Smooth muscle cell (in vitro differentiated cells): ENCODE results near the gene STK17A. TPM values are rescaled to one million over a fixed set of nuclear protein-coding genes. Genes with fewer than 3 reads are reported as not detected.

Source experiments
- DNase-seq: peaks from one replicate; lab custom pipeline; 2025; ENCODE audit not compliant: unreplicated experiment; lab: John Stamatoyannopoulos, UW
- H2AFZ ChIP-seq: fragments of 200-600 bp; sonication (generic); 2 replicates; pipeline ENCODE4 v1.6.0; 2016; ENCODE audit warnings: antibody characterized with exemption, low read depth, mild to moderate bottlenecking
- H3F3A ChIP-seq: fragments of 200-600 bp; sonication (generic); 2 replicates; pipeline ENCODE4 v1.6.0; 2017; ENCODE audit warnings: antibody characterized with exemption, low read depth
- H3K27ac ChIP-seq: fragments of 200-600 bp; sonication (generic); 2 replicates; pipeline ENCODE4 v1.5.1; 2016; ENCODE audit warnings: low read depth, mild to moderate bottlenecking
- H3K27me3 ChIP-seq: fragments of 200-600 bp; sonication (generic); 2 replicates; pipeline ENCODE4 v1.6.1; 2016; ENCODE audit warnings: low read depth, mild to moderate bottlenecking
- H3K36me3 ChIP-seq: fragments of 200-600 bp; sonication (generic); 2 replicates; pipeline ENCODE4 v1.5.1; 2016; ENCODE audit warnings: low read depth
- H3K4me1 ChIP-seq: fragments of 200-600 bp; sonication (generic); 2 replicates; pipeline ENCODE4 v1.5.1; 2016; ENCODE audit warnings: low read depth
- H3K4me2 ChIP-seq: fragments of 200-600 bp; sonication (generic); 2 replicates; pipeline ENCODE4 v1.6.0; 2016; ENCODE audit warnings: mild to moderate bottlenecking
- H3K4me3 ChIP-seq: fragments of 200-600 bp; sonication (generic); 2 replicates; pipeline ENCODE4 v1.5.1; 2016; ENCODE audit warnings: mild to moderate bottlenecking
- H3K79me2 ChIP-seq: fragments of 200-600 bp; sonication (generic); 2 replicates; pipeline ENCODE4 v1.6.0; 2016; ENCODE audit warnings: low read depth, mild to moderate bottlenecking
- H3K9ac ChIP-seq: fragments of 200-600 bp; sonication (generic); 2 replicates; pipeline ENCODE4 v1.6.0; 2016; ENCODE audit warnings: low read depth
- H3K9me3 ChIP-seq: fragments of 200-600 bp; sonication (generic); replicated peaks from 2 replicates; pipeline ENCODE4 v1.5.1; 2016; ENCODE audit warnings: low read depth
- H4K20me1 ChIP-seq: fragments of 200-600 bp; sonication (generic); 2 replicates; pipeline ENCODE4 v1.6.0; 2016; ENCODE audit warnings: low read depth
- WGBS: methylation state at CpG from one replicate; pipeline ENCODE4 v1.1.7; 2016; ENCODE audit warnings: low lambda C conversion rate; 5-methylcytosine and 5-hydroxymethylcytosine counted together
- polyA plus RNA-seq: library from polyadenylated mRNA; unstranded; fragments of >200 nt; fragmentation: Nextera tagmentation; extraction: Ambion mirVana; gene quantifications from 2 replicates; pipeline ENCODE4 v1.2.1, GENCODE V29; 2016
- total RNA-seq: library from RNA; depleted of rRNA; stranded (reverse); fragments of >200 nt; gene quantifications from 2 replicates; pipeline ENCODE4 v1.2.3, GENCODE V29; 2014
- TF ChIP-seq, protein P1 (sequence below): fragments of 200-600 bp; sonication (generic); IDR thresholded peaks from 2 replicates; pipeline ENCODE4 v1.5.1; 2017; ENCODE audit warnings: borderline replicate concordance, mild to moderate bottlenecking, antibody characterized with exemption; ENCODE audit not compliant: insufficient read depth, poor library complexity, severe bottlenecking

The STK17A gene
- total and polyA plus RNA-seq, 2 experiments from 2014 or later = 21.0 to 28.2 TPM

DNA sequence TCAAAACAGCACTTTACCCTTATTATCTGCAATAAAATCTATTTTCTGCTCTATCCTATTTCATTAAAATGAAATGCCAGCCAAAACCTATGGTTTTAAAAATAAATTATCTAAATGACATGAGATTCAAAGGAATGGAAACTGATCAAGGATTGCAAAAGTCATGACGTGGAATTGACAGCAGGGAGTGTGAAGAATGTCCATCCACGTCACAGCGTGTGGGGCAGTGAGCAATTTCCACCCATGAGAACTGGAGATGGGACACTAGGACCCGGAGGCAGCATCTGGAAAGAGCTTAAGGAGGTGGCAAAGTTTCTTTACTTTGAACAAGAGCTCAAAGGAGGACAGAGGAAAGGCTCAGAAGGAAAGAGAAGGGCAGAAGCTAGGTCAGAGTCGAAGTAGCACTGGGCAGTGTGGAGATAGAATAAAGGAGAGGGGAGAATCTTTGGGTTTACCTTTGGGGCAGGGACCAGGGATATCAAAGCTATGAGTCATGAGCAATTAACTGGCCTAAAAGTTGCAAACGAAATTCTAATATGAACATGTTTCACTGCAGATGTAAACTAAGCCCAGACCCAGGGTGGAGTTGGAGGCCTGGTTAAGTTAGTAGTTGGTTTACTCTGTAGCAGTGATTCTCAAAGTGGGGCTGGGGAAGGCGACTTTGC is 24.9 kb upstream of the STK17A start:
- TF ChIP-seq, protein P1, sequence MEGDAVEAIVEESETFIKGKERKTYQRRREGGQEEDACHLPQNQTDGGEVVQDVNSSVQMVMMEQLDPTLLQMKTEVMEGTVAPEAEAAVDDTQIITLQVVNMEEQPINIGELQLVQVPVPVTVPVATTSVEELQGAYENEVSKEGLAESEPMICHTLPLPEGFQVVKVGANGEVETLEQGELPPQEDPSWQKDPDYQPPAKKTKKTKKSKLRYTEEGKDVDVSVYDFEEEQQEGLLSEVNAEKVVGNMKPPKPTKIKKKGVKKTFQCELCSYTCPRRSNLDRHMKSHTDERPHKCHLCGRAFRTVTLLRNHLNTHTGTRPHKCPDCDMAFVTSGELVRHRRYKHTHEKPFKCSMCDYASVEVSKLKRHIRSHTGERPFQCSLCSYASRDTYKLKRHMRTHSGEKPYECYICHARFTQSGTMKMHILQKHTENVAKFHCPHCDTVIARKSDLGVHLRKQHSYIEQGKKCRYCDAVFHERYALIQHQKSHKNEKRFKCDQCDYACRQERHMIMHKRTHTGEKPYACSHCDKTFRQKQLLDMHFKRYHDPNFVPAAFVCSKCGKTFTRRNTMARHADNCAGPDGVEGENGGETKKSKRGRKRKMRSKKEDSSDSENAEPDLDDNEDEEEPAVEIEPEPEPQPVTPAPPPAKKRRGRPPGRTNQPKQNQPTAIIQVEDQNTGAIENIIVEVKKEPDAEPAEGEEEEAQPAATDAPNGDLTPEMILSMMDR = no peak
- Histone ChIP-seq H3K27ac (no peak overlapping the region), H3K36me3 (no peaks in the 10 kb centered on the region), H2AFZ (no peak overlapping the region), H3K27me3 (no peaks in the 10 kb centered on the region), H3K4me1 (no peaks in the 10 kb centered on the region), H3K4me3 (no peak overlapping the region), H4K20me1 (no peaks in the 10 kb centered on the region), H3F3A (no peaks in the 10 kb centered on the region), H3K79me2 (no peaks in the 10 kb centered on the region), H3K4me2 (no peak overlapping the region), H3K9ac (no peak overlapping the region), H3K9me3 (no peaks in the 10 kb centered on the region)
- DNase-seq = no peak
- 84% methylated on average over 7 of the region's 7 CpGs for WGBS

DNA sequence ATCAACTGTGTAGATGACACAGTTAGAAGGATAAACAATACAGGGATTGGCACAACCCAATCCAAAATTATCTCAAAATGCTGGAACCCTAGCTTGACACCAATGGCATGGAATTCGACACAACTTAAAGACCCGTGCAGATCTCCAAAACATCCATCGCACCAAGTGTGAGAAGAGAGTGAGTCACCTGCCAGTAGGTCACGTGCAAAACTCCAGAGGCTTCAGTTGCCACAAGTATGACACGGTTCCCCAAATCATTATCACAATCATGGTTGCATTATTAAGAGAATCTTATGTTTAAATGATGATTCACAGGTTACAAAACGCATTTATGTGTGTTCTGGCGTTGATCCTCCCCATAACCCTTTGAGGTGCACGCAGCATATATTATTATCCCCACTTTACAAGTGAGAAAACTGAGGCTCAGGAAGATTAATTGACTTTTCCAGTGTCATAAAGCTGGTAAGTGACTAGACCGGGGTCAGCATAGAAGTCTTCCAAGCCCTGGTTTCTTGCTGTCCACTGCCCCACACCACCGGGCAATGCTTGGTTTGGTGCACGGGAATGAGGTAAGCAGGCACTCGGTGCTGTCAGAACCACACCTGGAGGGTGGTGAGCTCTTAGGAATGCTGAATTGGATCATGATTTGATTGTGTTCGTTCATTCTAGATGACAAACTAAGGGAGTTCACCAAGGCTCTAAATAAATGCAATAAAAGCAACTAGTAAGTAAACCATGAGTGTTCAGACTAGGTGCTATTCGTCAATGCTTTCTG is 23.6 kb upstream of the STK17A start:
- Histone ChIP-seq H3K27me3 (no peaks in the 10 kb centered on the region), H3F3A (no peaks in the 10 kb centered on the region), H3K9ac (no peak overlapping the region), H3K4me1 (no peaks in the 10 kb centered on the region), H4K20me1 (no peaks in the 10 kb centered on the region), H3K27ac (no peak overlapping the region), H3K4me3 (no peak overlapping the region), H2AFZ (no peak overlapping the region), H3K4me2 (no peak overlapping the region), H3K9me3 (no peaks in the 10 kb centered on the region), H3K79me2 (no peaks in the 10 kb centered on the region), H3K36me3 (no peaks in the 10 kb centered on the region)
- TF ChIP-seq, protein P1 = no peak
- DNase-seq = no peak
- WGBS = 91% methylated on average over 14 of the region's 14 CpGs

DNA sequence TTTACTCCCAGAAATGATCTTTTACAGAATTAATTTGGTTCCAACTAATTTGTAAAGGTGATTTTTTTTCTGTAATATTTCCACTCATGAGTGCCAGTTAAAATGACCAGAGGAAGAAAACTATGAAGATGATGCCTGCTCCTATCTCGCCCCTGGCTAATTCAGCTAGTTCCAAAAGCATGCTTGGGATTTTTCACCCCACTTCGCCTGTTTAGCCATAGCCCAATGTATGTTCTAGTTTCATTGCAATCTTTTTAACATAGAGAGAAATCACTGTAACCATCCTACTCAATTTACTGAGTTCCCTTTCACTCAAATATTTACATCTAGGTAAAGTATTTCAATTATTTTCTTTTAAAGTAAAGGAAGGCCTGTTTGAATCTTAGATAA is 23.0 kb upstream of the STK17A start:
- Histone ChIP-seq H3K4me1 (no peaks in the 10 kb centered on the region), H4K20me1 (no peaks in the 10 kb centered on the region), H3F3A (no peaks in the 10 kb centered on the region), H3K27ac (no peak overlapping the region), H3K9me3 (no peaks in the 10 kb centered on the region), H3K9ac (no peak overlapping the region), H3K36me3 (no peaks in the 10 kb centered on the region), H3K4me2 (no peak overlapping the region), H3K4me3 (no peak overlapping the region), H2AFZ (no peak overlapping the region), H3K79me2 (no peaks in the 10 kb centered on the region), H3K27me3 (no peaks in the 10 kb centered on the region)
- WGBS = 84% methylated on average over 2 of the region's 2 CpGs
- TF ChIP-seq, protein P1 = no peak
- DNase-seq = no peak
